Glutamatergic neuron (in vitro differentiated cells): ENCODE measurements around the gene ZMIZ1. TPM values are rescaled to one million over a fixed set of nuclear protein-coding genes. Genes with fewer than 3 reads are reported as not detected.

Experiments
- DNase-seq: peaks from one replicate; pipeline ENCODE4 v3.0.0; 2022
- H3K27ac Mint-ChIP-seq: one replicate; pipeline ENCODE4 v1.8.0; 2020; ENCODE audit warnings: mild to moderate bottlenecking, mixed read lengths, inconsistent platforms; ENCODE audit not compliant: unreplicated experiment
- H3K27me3 Mint-ChIP-seq: one replicate; pipeline ENCODE4 v1.8.0; 2020; ENCODE audit warnings: mild to moderate bottlenecking, moderate library complexity, mixed read lengths, inconsistent platforms; ENCODE audit not compliant: unreplicated experiment
- H3K36me3 Mint-ChIP-seq: one replicate; pipeline ENCODE4 v1.8.0; 2020; ENCODE audit warnings: mild to moderate bottlenecking, mixed read lengths, inconsistent platforms; ENCODE audit not compliant: unreplicated experiment
- H3K4me1 Mint-ChIP-seq: one replicate; pipeline ENCODE4 v1.8.0; 2020; ENCODE audit warnings: mild to moderate bottlenecking, low read depth, mixed read lengths, inconsistent platforms; ENCODE audit not compliant: unreplicated experiment
- H3K4me3 Mint-ChIP-seq: one replicate; pipeline ENCODE4 v1.8.0; 2020; ENCODE audit warnings: mild to moderate bottlenecking, mixed read lengths, inconsistent platforms; ENCODE audit not compliant: unreplicated experiment
- H3K9me3 Mint-ChIP-seq: one replicate; pipeline ENCODE4 v1.8.0; 2020; ENCODE audit warnings: mild to moderate bottlenecking, moderate library complexity, mixed read lengths, inconsistent platforms; ENCODE audit not compliant: unreplicated experiment
- CTCF ChIP-seq: fragments of 200-600 bp; sonication (generic); IDR thresholded peaks from one replicate; pipeline ENCODE4 v1.5.0; 2021; ENCODE audit not compliant: partially characterized antibody, unreplicated experiment
- total RNA-seq: library from RNA; stranded (reverse); fragmentation: NEBNext Ultra II Directional; extraction: Animal tissue kit (Norgen Biotek cat#: 25700); gene quantifications from one replicate; pipeline ENCODE4 v1.2.1, GENCODE V29; 2021; ENCODE audit not compliant: unreplicated experiment

ZMIZ1 gene
- total RNA-seq, 1 donor from 2014 or later, result 230 TPM

GRCh38 chr10:79262959-79263746 lies 194.4 kb downstream of the ZMIZ1 start:
- Mint-ChIP-seq H3K36me3 (no peaks in the 10 kb centered on the region), H3K4me1 (peaks cover 78% of the 10 kb centered on the region), H3K27ac (peak overlapping the region; percentile 98), H3K4me3 (peak overlapping the region; percentile 33), H3K9me3 (peaks cover 56% of the 10 kb centered on the region), H3K27me3 (peaks cover 46% of the 10 kb centered on the region)
- TF ChIP-seq CTCF, result no peak
- no peak for DNase-seq

- peaks cover 78% of the 10 kb centered on the region for H3K4me1 Mint-ChIP-seq
- H3K4me3 Mint-ChIP-seq, result peak overlapping the region; percentile 20
- no peak for DNase-seq
- H3K27ac Mint-ChIP-seq, result peak overlapping the region; percentile 59
- peaks cover 58% of the 10 kb centered on the region for H3K9me3 Mint-ChIP-seq
- H3K36me3 Mint-ChIP-seq, result no peaks in the 10 kb centered on the region
- peaks cover 47% of the 10 kb centered on the region for H3K27me3 Mint-ChIP-seq
- no peak for TF ChIP-seq CTCF
These were observed 195.2 kb downstream of the ZMIZ1 start for GRCh38 chr10:79263939-79264338.

DNA sequence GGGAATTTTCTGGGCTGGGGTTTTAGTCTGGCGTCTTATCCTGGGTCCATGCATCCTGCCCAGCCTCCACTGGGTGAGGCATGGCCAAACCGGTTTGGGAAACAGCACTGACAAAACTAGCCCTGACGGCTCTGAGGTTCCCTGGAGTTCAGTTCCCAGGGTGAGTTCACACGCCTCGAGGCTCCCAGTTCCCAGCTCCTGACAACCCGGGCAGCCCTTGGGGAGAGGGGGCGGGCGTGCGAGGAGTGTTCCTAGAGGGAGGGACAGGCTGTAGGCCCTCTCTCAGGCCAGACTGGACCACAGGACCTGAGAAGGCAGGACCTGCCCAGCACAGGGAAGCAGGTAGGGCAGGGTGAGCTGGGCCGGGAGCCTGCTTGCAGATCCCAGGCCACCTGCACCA lies 196.2 kb downstream of the ZMIZ1 start:
- Mint-ChIP-seq H3K27ac (no peak overlapping the region), H3K4me3 (peak overlapping the region; percentile 34)

DNA sequence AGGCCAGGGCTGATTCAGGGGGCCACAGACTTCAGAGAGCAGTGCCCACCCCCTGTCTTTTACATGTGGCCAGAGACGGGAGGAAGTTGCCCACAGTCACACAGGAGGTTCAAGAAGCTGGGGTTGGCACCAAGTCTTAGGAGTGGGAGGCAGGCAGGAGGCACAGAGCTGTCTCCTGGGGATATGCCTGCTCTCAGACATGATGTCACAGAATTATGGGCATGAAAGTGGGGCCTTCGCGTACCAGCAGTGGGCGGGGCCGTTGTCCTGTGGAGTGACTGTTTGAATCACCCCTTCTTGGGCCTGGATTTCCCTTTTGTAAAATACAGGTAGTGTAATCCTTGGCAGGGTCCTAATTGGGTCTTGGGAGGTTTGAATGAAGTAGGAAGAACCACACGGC lies 197.3 kb downstream of the ZMIZ1 start:
- Mint-ChIP-seq H3K27ac (peak overlapping the region; percentile 75), H3K4me1 (peaks cover 81% of the 10 kb centered on the region), H3K36me3 (peaks cover 4% of the 10 kb centered on the region), H3K9me3 (peaks cover 63% of the 10 kb centered on the region), H3K4me3 (peak overlapping the region; percentile 76), H3K27me3 (peaks cover 47% of the 10 kb centered on the region)
- TF ChIP-seq CTCF, result no peak
- DNase-seq, result no peak

More for the DNA sequence above, 196.2 kb downstream of the ZMIZ1 start:
- no peak for DNase-seq
- peaks cover 48% of the 10 kb centered on the region for H3K27me3 Mint-ChIP-seq
- peaks cover 80% of the 10 kb centered on the region for H3K4me1 Mint-ChIP-seq
- peaks cover 62% of the 10 kb centered on the region for H3K9me3 Mint-ChIP-seq
- peaks cover 4% of the 10 kb centered on the region for H3K36me3 Mint-ChIP-seq
- no peak for TF ChIP-seq CTCF
